ENCODE data around the gene HUNK.

- TF ChIP-seq POLR2A (IDR thresholded peaks at IDR 0.05) = no peak
- TF ChIP-seq CTCF (IDR thresholded peaks at IDR 0.05) = no peak
- TF ChIP-seq EP300 (IDR thresholded peaks at IDR 0.05) = no peak
- no peak for TF ChIP-seq POLR2AphosphoS5 (IDR thresholded peaks at IDR 0.05)
Observed at GRCh38 chr21:31975491-31975890, 102.7 kb downstream of the HUNK start.

Measured in suprapubic skin (tissue), 4 donors.